K562 (cell line): Measurements from ENCODE around the gene HAPLN2. TPM values are rescaled to one million over a fixed set of nuclear protein-coding genes. Genes with fewer than 3 reads are reported as not detected.
A peak's percentile ranks its signal among the peaks of the same experiment; 100 is the strongest.

Source experiments
- EGR1 ChIP-seq: fragments of 450-650 bp; conservative IDR thresholded peaks from 2 replicates; pipeline ENCODE4 v1.6.1; 2017; ENCODE audit warnings: mild to moderate bottlenecking
- KAT2B ChIP-seq: IDR thresholded peaks from one replicate; pipeline ENCODE4 v1.6.1; 2012; ENCODE audit warnings: low read depth, mild to moderate bottlenecking, control low read depth, inconsistent platforms, low read length, moderate library complexity
- LCOR ChIP-seq: sonication (generic); formaldehyde crosslinking; IDR thresholded peaks from 2 replicates; pipeline ENCODE4 v1.8.0; 2022; ENCODE audit warnings: mild to moderate bottlenecking, missing genetic modification reagents
- MCM2 ChIP-seq: fragments of 450-650 bp; IDR thresholded peaks from 2 replicates; pipeline ENCODE4 v1.6.1; 2017; ENCODE audit warnings: low read depth, mild to moderate bottlenecking
- NR2F6 ChIP-seq: fragments of 450-650 bp; formaldehyde crosslinking; IDR thresholded peaks from 2 replicates; pipeline ENCODE4 v1.4.0; 2020; ENCODE audit warnings: mild to moderate bottlenecking
- OTX1 ChIP-seq: fragments of 450-650 bp; formaldehyde crosslinking; IDR thresholded peaks from 2 replicates; pipeline ENCODE4 v1.4.0; 2022; ENCODE audit warnings: mild to moderate bottlenecking
- TGIF2 ChIP-seq: sonication (generic); formaldehyde crosslinking; IDR thresholded peaks from 2 replicates; pipeline ENCODE4 v1.8.1; 2022; ENCODE audit warnings: mild to moderate bottlenecking, missing genetic modification reagents, moderate library complexity
- polyA plus RNA-seq, 8 experiments: library from polyadenylated mRNA; depleted of rRNA in 4 of 8; stranded (reverse) in 5 of 8; unstranded in 3 of 8; fragments of >200 nt; fragmentation: Nextera tagmentation in 2 of 8; fragmentation: Illumina TruSeq in 1 of 8; extraction: Ambion mirVana in 2 of 8; extraction: Trizol in 1 of 8; gene quantifications; 2 replicates each; pipeline versions ENCODE4 v1.2.1 to v1.2.3, GENCODE V29; 2011 to 2014; ENCODE audit warnings: inconsistent platforms in 1 of 8, missing spikeins in 1 of 8
- total RNA-seq, 7 experiments: library from RNA; depleted of rRNA in 6 of 7; stranded (reverse); fragments of >200 nt in 6 of 7; fragmentation: Illumina TruSeq in 2 of 7; extraction: Trizol in 2 of 7; gene quantifications; 2 replicates each; pipeline versions ENCODE4 v1.2.1 to v1.2.3, GENCODE V29; 2011 to 2021; ENCODE audit warnings: low replicate concordance in 1 of 7
- TF ChIP-seq, protein P1 (sequence below): fragments of 250-450 bp; sonication (Bioruptor Pico); IDR thresholded peaks from 2 replicates; pipeline ENCODE4 v1.4.0; 2020; ENCODE audit warnings: mild to moderate bottlenecking, moderate library complexity
- TF ChIP-seq, protein P2 (sequence below): fragments of 450-650 bp; formaldehyde crosslinking; IDR thresholded peaks from 2 replicates; pipeline ENCODE4 v1.4.0; 2020; ENCODE audit warnings: mild to moderate bottlenecking, mixed read lengths
- TF ChIP-seq, protein P3 (sequence below): sonication (generic); formaldehyde crosslinking; IDR thresholded peaks from 2 replicates; pipeline ENCODE4 v1.8.0; 2022; ENCODE audit warnings: mild to moderate bottlenecking, missing genetic modification reagents
- TF ChIP-seq, protein P4 (sequence below), 3 experiments: fragments of 200-800 bp in 1 of 3; sonication (Bioruptor generic) in 1 of 3; sonication (generic) in 1 of 3; formaldehyde crosslinking in 1 of 3; IDR thresholded peaks; 2 replicates each; pipeline versions ENCODE4 v1.6.1 to v1.8.0; 2016 to 2022; ENCODE audit warnings: mild to moderate bottlenecking in 2 of 3, missing compliant biosample characterization in 2 of 3, missing genetic modification characterization in 2 of 3, missing genetic modification reagents in 1 of 3
- TF ChIP-seq, protein P5 (sequence below): fragments of 450-650 bp; IDR thresholded peaks from 2 replicates; pipeline ENCODE4 v1.6.1; 2016; ENCODE audit warnings: low read depth, mild to moderate bottlenecking, moderate library complexity
- TF ChIP-seq, protein P6 (sequence below): fragments of 450-650 bp; IDR thresholded peaks from 2 replicates; pipeline ENCODE4 v1.6.1; 2017; ENCODE audit warnings: antibody characterized with exemption

The HAPLN2 gene
- total and polyA plus RNA-seq, 9 of the 15 experiments (the other 6 are each of a cell fraction or from before 2014, with no cell fraction given), result 0.14 to 5.2 (median 3.8) TPM; not detected in 4

DNA sequence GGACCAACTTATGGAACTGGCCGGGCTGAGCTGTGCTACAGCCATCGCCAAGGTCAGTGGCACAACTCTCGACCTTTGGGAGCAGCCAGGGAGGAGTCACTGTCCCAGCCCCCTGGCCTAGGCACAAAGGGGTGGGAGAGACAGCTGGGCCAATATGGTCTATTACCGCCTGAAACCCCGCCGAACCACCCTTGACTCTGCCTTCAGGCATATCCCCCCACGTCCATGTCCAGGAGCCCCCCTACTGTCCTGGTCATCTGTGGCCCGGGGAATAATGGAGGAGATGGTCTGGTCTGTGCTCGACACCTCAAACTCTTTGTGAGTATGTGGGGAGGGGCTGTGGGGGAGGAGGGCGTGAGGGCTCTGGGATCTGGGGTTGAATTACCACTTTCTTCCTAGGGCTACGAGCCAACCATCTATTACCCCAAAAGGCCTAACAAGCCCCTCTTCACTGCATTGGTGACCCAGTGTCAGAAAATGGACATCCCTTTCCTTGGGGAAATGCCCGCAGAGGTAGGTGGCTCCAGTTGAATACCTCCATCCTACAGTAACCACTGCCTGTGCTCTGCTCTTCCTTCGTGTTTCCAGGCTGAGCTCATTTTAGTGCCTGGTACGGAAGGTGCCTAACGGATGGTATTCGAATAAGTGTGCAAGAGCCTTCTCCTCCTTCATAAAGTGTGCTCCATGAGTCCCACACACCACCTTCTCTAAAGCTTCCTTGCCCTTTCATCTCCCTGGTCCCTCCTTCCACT, 26.9 kb upstream of the HAPLN2 start (continued):
- TF ChIP-seq, protein P1, sequence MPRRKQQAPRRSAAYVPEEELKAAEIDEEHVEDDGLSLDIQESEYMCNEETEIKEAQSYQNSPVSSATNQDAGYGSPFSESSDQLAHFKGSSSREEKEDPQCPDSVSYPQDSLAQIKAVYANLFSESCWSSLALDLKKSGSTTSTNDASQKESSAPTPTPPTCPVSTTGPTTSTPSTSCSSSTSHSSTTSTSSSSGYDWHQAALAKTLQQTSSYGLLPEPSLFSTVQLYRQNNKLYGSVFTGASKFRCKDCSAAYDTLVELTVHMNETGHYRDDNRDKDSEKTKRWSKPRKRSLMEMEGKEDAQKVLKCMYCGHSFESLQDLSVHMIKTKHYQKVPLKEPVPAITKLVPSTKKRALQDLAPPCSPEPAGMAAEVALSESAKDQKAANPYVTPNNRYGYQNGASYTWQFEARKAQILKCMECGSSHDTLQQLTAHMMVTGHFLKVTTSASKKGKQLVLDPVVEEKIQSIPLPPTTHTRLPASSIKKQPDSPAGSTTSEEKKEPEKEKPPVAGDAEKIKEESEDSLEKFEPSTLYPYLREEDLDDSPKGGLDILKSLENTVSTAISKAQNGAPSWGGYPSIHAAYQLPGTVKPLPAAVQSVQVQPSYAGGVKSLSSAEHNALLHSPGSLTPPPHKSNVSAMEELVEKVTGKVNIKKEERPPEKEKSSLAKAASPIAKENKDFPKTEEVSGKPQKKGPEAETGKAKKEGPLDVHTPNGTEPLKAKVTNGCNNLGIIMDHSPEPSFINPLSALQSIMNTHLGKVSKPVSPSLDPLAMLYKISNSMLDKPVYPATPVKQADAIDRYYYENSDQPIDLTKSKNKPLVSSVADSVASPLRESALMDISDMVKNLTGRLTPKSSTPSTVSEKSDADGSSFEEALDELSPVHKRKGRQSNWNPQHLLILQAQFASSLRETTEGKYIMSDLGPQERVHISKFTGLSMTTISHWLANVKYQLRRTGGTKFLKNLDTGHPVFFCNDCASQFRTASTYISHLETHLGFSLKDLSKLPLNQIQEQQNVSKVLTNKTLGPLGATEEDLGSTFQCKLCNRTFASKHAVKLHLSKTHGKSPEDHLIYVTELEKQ, result no peak
- TF ChIP-seq, protein P2, sequence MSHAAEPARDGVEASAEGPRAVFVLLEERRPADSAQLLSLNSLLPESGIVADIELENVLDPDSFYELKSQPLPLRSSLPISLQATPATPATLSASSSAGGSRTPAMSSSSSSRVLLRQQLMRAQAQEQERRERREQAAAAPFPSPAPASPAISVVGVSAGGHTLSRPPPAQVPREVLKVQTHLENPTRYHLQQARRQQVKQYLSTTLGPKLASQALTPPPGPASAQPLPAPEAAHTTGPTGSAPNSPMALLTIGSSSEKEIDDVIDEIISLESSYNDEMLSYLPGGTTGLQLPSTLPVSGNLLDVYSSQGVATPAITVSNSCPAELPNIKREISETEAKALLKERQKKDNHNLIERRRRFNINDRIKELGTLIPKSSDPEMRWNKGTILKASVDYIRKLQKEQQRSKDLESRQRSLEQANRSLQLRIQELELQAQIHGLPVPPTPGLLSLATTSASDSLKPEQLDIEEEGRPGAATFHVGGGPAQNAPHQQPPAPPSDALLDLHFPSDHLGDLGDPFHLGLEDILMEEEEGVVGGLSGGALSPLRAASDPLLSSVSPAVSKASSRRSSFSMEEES (CRISPR knock-in tag), result no peak
- no peak for TF ChIP-seq KAT2B
- no peak for TF ChIP-seq MCM2
- TF ChIP-seq, protein P3, sequence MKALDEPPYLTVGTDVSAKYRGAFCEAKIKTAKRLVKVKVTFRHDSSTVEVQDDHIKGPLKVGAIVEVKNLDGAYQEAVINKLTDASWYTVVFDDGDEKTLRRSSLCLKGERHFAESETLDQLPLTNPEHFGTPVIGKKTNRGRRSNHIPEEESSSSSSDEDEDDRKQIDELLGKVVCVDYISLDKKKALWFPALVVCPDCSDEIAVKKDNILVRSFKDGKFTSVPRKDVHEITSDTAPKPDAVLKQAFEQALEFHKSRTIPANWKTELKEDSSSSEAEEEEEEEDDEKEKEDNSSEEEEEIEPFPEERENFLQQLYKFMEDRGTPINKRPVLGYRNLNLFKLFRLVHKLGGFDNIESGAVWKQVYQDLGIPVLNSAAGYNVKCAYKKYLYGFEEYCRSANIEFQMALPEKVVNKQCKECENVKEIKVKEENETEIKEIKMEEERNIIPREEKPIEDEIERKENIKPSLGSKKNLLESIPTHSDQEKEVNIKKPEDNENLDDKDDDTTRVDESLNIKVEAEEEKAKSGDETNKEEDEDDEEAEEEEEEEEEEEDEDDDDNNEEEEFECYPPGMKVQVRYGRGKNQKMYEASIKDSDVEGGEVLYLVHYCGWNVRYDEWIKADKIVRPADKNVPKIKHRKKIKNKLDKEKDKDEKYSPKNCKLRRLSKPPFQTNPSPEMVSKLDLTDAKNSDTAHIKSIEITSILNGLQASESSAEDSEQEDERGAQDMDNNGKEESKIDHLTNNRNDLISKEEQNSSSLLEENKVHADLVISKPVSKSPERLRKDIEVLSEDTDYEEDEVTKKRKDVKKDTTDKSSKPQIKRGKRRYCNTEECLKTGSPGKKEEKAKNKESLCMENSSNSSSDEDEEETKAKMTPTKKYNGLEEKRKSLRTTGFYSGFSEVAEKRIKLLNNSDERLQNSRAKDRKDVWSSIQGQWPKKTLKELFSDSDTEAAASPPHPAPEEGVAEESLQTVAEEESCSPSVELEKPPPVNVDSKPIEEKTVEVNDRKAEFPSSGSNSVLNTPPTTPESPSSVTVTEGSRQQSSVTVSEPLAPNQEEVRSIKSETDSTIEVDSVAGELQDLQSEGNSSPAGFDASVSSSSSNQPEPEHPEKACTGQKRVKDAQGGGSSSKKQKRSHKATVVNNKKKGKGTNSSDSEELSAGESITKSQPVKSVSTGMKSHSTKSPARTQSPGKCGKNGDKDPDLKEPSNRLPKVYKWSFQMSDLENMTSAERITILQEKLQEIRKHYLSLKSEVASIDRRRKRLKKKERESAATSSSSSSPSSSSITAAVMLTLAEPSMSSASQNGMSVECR (CRISPR knock-in tag), result peak; percentile 70; the same call in 1 of the 2 replicates
- TF ChIP-seq LCOR (CRISPR knock-in tag), result no peak
- TF ChIP-seq, protein P4, sequence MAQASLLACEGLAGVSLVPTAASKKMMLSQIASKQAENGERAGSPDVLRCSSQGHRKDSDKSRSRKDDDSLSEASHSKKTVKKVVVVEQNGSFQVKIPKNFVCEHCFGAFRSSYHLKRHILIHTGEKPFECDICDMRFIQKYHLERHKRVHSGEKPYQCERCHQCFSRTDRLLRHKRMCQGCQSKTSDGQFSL (CRISPR knock-in tag; IDR thresholded peaks at IDR 0.05), result no peak
- TF ChIP-seq, protein P4 (tag; IDR thresholded peaks at IDR 0.05), result no peak
- no peak for TF ChIP-seq OTX1 (CRISPR knock-in tag)
- TF ChIP-seq, protein P5, sequence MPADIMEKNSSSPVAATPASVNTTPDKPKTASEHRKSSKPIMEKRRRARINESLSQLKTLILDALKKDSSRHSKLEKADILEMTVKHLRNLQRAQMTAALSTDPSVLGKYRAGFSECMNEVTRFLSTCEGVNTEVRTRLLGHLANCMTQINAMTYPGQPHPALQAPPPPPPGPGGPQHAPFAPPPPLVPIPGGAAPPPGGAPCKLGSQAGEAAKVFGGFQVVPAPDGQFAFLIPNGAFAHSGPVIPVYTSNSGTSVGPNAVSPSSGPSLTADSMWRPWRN, result no peak
- TF ChIP-seq TGIF2 (CRISPR knock-in tag), result no peak
- TF ChIP-seq, protein P6, sequence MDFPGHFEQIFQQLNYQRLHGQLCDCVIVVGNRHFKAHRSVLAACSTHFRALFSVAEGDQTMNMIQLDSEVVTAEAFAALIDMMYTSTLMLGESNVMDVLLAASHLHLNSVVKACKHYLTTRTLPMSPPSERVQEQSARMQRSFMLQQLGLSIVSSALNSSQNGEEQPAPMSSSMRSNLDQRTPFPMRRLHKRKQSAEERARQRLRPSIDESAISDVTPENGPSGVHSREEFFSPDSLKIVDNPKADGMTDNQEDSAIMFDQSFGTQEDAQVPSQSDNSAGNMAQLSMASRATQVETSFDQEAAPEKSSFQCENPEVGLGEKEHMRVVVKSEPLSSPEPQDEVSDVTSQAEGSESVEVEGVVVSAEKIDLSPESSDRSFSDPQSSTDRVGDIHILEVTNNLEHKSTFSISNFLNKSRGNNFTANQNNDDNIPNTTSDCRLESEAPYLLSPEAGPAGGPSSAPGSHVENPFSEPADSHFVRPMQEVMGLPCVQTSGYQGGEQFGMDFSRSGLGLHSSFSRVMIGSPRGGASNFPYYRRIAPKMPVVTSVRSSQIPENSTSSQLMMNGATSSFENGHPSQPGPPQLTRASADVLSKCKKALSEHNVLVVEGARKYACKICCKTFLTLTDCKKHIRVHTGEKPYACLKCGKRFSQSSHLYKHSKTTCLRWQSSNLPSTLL, result no peak
- TF ChIP-seq NR2F6, result no peak
- TF ChIP-seq EGR1, result no peak
